A204.1 (cell line): Measurements from ENCODE around the gene SLC9A2.

Experiments
- FAIRE-seq: peaks from 2 replicates; lab custom pipeline; 2012; peaks lifted over from hg19 to GRCh38; lab: Jason Lieb, UNC

Gene SLC9A2

GRCh38 chr2:102619414-102620319 is at the start of gene SLC9A2:
Gene SLC9A2 (plus strand): TSS chr2:102619553. CDS start chr2:102619849, 296 bp downstream.
- FAIRE-seq = no peak

GRCh38 chr2:102575888-102576287 is 43.5 kb upstream of the SLC9A2 start:
- FAIRE-seq = peak; percentile 99

GRCh38 chr2:102578376-102578775 is 41.0 kb upstream of the SLC9A2 start:
- FAIRE-seq = no peak

- FAIRE-seq = no peak
Observed at GRCh38 chr2:102581911-102582310, 37.4 kb upstream of the SLC9A2 start.

- FAIRE-seq = no peak
Observed at GRCh38 chr2:102582845-102583244, 36.5 kb upstream of the SLC9A2 start.

- no peak for FAIRE-seq
Observed at GRCh38 chr2:102585847-102586404, 33.4 kb upstream of the SLC9A2 start.

GRCh38 chr2:102588213-102588939 is 31.0 kb upstream of the SLC9A2 start:
- no peak for FAIRE-seq

- FAIRE-seq = no peak
Observed at GRCh38 chr2:102589444-102589843, 29.9 kb upstream of the SLC9A2 start.

GRCh38 chr2:102591491-102592045 is 27.8 kb upstream of the SLC9A2 start:
- FAIRE-seq = no peak

- no peak for FAIRE-seq
Observed at GRCh38 chr2:102592601-102593000, 26.8 kb upstream of the SLC9A2 start.

GRCh38 chr2:102593516-102593915 is 25.8 kb upstream of the SLC9A2 start:
- FAIRE-seq = no peak

GRCh38 chr2:102594445-102595016 is 24.8 kb upstream of the SLC9A2 start:
- FAIRE-seq = no peak

- FAIRE-seq = no peak
Observed at GRCh38 chr2:102597788-102598187, 21.6 kb upstream of the SLC9A2 start.

- FAIRE-seq = no peak
Observed at GRCh38 chr2:102599486-102599885, 19.9 kb upstream of the SLC9A2 start.

- FAIRE-seq = no peak
Observed at GRCh38 chr2:102601730-102602129, 17.6 kb upstream of the SLC9A2 start.

- no peak for FAIRE-seq
Observed at GRCh38 chr2:102603904-102604303, 15.4 kb upstream of the SLC9A2 start.

GRCh38 chr2:102604769-102605168 is 14.6 kb upstream of the SLC9A2 start:
- no peak for FAIRE-seq

- FAIRE-seq = no peak
Observed at GRCh38 chr2:102606353-102606752, 13.0 kb upstream of the SLC9A2 start.

GRCh38 chr2:102615620-102616436 is 3.5 kb upstream of the SLC9A2 start:
- peak; percentile 32 for FAIRE-seq

- FAIRE-seq = no peak
Observed at GRCh38 chr2:102618452-102619413, 620 bp upstream of the SLC9A2 start.
